ENCODE data around the gene RNF114. TPM values are rescaled to one million over a fixed set of nuclear protein-coding genes. Genes with fewer than 3 reads are reported as not detected.

Gene RNF114
- total RNA-seq, 1 experiment from 2014 or later = 88.1 TPM

DNA sequence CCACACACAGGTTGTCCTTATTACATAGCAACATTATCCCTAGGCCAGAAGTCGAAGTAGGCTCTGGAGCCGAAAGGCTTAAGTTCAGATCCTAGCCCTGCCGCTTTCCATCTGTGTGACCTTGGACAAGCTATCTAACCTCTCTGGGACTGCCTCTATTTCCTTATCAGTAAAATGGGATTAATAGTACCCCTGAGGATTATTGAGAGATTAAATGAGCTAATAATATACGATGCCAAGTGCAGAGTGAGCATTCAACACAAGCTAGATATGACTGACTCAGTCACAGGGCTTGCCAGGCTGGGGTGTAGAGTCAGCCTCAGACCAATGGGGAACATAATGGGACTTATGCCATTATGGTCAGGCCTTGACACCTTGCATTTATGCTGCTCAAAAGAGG lies 11.9 kb upstream of the RNF114 start (continued):
- TF ChIP-seq, protein P1, sequence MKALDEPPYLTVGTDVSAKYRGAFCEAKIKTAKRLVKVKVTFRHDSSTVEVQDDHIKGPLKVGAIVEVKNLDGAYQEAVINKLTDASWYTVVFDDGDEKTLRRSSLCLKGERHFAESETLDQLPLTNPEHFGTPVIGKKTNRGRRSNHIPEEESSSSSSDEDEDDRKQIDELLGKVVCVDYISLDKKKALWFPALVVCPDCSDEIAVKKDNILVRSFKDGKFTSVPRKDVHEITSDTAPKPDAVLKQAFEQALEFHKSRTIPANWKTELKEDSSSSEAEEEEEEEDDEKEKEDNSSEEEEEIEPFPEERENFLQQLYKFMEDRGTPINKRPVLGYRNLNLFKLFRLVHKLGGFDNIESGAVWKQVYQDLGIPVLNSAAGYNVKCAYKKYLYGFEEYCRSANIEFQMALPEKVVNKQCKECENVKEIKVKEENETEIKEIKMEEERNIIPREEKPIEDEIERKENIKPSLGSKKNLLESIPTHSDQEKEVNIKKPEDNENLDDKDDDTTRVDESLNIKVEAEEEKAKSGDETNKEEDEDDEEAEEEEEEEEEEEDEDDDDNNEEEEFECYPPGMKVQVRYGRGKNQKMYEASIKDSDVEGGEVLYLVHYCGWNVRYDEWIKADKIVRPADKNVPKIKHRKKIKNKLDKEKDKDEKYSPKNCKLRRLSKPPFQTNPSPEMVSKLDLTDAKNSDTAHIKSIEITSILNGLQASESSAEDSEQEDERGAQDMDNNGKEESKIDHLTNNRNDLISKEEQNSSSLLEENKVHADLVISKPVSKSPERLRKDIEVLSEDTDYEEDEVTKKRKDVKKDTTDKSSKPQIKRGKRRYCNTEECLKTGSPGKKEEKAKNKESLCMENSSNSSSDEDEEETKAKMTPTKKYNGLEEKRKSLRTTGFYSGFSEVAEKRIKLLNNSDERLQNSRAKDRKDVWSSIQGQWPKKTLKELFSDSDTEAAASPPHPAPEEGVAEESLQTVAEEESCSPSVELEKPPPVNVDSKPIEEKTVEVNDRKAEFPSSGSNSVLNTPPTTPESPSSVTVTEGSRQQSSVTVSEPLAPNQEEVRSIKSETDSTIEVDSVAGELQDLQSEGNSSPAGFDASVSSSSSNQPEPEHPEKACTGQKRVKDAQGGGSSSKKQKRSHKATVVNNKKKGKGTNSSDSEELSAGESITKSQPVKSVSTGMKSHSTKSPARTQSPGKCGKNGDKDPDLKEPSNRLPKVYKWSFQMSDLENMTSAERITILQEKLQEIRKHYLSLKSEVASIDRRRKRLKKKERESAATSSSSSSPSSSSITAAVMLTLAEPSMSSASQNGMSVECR (CRISPR knock-in tag; IDR thresholded peaks at IDR 0.05; ENCODE audit: borderline replicate concordance) = no peak
- TF ChIP-seq, protein P2, sequence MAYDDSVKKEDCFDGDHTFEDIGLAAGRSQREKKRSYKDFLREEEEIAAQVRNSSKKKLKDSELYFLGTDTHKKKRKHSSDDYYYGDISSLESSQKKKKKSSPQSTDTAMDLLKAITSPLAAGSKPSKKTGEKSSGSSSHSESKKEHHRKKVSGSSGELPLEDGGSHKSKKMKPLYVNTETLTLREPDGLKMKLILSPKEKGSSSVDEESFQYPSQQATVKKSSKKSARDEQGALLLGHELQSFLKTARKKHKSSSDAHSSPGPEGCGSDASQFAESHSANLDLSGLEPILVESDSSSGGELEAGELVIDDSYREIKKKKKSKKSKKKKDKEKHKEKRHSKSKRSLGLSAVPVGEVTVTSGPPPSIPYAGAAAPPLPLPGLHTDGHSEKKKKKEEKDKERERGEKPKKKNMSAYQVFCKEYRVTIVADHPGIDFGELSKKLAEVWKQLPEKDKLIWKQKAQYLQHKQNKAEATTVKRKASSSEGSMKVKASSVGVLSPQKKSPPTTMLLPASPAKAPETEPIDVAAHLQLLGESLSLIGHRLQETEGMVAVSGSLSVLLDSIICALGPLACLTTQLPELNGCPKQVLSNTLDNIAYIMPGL (CRISPR knock-in tag; IDR thresholded peaks at IDR 0.05) = no peak

DNA sequence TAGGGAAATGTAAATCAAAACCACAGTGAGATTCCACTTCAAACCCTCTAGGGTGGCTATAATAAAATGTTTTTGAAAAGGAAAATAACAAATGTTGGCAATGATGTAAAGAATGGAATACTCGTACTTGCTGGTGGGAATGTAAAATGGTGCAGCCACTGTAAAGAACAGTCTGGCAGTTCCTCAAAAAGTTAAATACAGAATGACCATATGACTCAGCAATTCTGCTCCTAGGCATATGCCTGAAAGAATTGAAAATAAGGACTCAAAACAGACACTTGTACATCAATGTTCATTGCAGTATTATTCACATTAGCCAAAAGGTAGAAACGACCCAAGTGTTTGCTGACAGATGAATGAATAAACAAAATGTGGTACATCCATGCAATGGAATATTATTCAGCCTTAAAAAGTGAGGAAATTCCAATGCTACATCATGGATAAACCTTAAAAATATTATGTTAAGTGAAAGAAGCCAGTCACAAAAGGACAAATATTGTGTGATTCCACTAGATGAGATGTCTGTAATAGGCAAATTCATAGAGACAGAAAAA lies 10.2 kb upstream of the RNF114 start:
- Mint-ChIP-seq H3K27me3 (ENCODE audit: low read depth) (peaks cover 6% of the 10 kb centered on the region), H3K36me3 (no peaks in the 10 kb centered on the region), H3K9me3 (peaks cover 9% of the 10 kb centered on the region), H3K4me1 (peaks cover 4% of the 10 kb centered on the region; the same call in 1 of the 2 replicates), H3K27ac (no peak overlapping the region), H3K4me3 (no peak overlapping the region)
- DNase-seq (ENCODE audit: low spot score) = no peak
- CTCF ChIA-PET = no interaction called here
- no peak for ATAC-seq
- TF ChIP-seq, protein P3, sequence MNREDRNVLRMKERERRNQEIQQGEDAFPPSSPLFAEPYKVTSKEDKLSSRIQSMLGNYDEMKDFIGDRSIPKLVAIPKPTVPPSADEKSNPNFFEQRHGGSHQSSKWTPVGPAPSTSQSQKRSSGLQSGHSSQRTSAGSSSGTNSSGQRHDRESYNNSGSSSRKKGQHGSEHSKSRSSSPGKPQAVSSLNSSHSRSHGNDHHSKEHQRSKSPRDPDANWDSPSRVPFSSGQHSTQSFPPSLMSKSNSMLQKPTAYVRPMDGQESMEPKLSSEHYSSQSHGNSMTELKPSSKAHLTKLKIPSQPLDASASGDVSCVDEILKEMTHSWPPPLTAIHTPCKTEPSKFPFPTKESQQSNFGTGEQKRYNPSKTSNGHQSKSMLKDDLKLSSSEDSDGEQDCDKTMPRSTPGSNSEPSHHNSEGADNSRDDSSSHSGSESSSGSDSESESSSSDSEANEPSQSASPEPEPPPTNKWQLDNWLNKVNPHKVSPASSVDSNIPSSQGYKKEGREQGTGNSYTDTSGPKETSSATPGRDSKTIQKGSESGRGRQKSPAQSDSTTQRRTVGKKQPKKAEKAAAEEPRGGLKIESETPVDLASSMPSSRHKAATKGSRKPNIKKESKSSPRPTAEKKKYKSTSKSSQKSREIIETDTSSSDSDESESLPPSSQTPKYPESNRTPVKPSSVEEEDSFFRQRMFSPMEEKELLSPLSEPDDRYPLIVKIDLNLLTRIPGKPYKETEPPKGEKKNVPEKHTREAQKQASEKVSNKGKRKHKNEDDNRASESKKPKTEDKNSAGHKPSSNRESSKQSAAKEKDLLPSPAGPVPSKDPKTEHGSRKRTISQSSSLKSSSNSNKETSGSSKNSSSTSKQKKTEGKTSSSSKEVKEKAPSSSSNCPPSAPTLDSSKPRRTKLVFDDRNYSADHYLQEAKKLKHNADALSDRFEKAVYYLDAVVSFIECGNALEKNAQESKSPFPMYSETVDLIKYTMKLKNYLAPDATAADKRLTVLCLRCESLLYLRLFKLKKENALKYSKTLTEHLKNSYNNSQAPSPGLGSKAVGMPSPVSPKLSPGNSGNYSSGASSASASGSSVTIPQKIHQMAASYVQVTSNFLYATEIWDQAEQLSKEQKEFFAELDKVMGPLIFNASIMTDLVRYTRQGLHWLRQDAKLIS (CRISPR knock-in tag; IDR thresholded peaks at IDR 0.05; ENCODE audit: borderline replicate concordance) = no peak
- TF ChIP-seq HMGA2 (CRISPR knock-in tag; IDR thresholded peaks at IDR 0.05) (no peak), ZNF138 (CRISPR knock-in tag; conservative IDR thresholded peaks at IDR 0.05) (no peak), ZNF396 (CRISPR knock-in tag; IDR thresholded peaks at IDR 0.05; ENCODE audit: borderline replicate concordance) (no peak), RORB (CRISPR knock-in tag; IDR thresholded peaks at IDR 0.05) (no peak), NFE2L1 (CRISPR knock-in tag; IDR thresholded peaks at IDR 0.05) (no peak), OVOL2 (CRISPR knock-in tag; IDR thresholded peaks at IDR 0.05; ENCODE audit: borderline replicate concordance) (no peak), MXD4 (CRISPR knock-in tag; IDR thresholded peaks at IDR 0.05; ENCODE audit: borderline replicate concordance) (no peak), NFATC4 (CRISPR knock-in tag; IDR thresholded peaks at IDR 0.05) (no peak), ETV6 (CRISPR knock-in tag; IDR thresholded peaks at IDR 0.05) (no peak), EMX1 (CRISPR knock-in tag; IDR thresholded peaks at IDR 0.05) (no peak), NR2C2 (CRISPR knock-in tag; IDR thresholded peaks at IDR 0.05) (no peak), IRF2 (CRISPR knock-in tag; IDR thresholded peaks at IDR 0.05; ENCODE audit: borderline replicate concordance, low read depth) (no peak)
- TF ChIP-seq, protein P4, sequence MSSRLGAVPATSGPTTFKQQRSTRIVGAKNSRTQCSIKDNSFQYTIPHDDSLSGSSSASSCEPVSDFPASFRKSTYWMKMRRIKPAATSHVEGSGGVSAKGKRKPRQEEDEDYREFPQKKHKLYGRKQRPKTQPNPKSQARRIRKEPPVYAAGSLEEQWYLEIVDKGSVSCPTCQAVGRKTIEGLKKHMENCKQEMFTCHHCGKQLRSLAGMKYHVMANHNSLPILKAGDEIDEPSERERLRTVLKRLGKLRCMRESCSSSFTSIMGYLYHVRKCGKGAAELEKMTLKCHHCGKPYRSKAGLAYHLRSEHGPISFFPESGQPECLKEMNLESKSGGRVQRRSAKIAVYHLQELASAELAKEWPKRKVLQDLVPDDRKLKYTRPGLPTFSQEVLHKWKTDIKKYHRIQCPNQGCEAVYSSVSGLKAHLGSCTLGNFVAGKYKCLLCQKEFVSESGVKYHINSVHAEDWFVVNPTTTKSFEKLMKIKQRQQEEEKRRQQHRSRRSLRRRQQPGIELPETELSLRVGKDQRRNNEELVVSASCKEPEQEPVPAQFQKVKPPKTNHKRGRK (CRISPR knock-in tag; IDR thresholded peaks at IDR 0.05; ENCODE audit: borderline replicate concordance) = no peak
- TF ChIP-seq, protein P5, sequence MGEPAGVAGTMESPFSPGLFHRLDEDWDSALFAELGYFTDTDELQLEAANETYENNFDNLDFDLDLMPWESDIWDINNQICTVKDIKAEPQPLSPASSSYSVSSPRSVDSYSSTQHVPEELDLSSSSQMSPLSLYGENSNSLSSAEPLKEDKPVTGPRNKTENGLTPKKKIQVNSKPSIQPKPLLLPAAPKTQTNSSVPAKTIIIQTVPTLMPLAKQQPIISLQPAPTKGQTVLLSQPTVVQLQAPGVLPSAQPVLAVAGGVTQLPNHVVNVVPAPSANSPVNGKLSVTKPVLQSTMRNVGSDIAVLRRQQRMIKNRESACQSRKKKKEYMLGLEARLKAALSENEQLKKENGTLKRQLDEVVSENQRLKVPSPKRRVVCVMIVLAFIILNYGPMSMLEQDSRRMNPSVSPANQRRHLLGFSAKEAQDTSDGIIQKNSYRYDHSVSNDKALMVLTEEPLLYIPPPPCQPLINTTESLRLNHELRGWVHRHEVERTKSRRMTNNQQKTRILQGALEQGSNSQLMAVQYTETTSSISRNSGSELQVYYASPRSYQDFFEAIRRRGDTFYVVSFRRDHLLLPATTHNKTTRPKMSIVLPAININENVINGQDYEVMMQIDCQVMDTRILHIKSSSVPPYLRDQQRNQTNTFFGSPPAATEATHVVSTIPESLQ (CRISPR knock-in tag; IDR thresholded peaks at IDR 0.05) = no peak
- TF ChIP-seq, protein P6, sequence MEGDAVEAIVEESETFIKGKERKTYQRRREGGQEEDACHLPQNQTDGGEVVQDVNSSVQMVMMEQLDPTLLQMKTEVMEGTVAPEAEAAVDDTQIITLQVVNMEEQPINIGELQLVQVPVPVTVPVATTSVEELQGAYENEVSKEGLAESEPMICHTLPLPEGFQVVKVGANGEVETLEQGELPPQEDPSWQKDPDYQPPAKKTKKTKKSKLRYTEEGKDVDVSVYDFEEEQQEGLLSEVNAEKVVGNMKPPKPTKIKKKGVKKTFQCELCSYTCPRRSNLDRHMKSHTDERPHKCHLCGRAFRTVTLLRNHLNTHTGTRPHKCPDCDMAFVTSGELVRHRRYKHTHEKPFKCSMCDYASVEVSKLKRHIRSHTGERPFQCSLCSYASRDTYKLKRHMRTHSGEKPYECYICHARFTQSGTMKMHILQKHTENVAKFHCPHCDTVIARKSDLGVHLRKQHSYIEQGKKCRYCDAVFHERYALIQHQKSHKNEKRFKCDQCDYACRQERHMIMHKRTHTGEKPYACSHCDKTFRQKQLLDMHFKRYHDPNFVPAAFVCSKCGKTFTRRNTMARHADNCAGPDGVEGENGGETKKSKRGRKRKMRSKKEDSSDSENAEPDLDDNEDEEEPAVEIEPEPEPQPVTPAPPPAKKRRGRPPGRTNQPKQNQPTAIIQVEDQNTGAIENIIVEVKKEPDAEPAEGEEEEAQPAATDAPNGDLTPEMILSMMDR (IDR thresholded peaks at IDR 0.05) = no peak
- TF ChIP-seq, protein P7, sequence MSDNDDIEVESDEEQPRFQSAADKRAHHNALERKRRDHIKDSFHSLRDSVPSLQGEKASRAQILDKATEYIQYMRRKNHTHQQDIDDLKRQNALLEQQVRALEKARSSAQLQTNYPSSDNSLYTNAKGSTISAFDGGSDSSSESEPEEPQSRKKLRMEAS (CRISPR knock-in tag; IDR thresholded peaks at IDR 0.05) = no peak
- POLR2A ChIA-PET = no interaction called here
